ENCODE data around the gene RBM43.
A peak's percentile ranks its signal among the peaks of the same experiment; 100 is the strongest.

The RBM43 gene

DNA sequence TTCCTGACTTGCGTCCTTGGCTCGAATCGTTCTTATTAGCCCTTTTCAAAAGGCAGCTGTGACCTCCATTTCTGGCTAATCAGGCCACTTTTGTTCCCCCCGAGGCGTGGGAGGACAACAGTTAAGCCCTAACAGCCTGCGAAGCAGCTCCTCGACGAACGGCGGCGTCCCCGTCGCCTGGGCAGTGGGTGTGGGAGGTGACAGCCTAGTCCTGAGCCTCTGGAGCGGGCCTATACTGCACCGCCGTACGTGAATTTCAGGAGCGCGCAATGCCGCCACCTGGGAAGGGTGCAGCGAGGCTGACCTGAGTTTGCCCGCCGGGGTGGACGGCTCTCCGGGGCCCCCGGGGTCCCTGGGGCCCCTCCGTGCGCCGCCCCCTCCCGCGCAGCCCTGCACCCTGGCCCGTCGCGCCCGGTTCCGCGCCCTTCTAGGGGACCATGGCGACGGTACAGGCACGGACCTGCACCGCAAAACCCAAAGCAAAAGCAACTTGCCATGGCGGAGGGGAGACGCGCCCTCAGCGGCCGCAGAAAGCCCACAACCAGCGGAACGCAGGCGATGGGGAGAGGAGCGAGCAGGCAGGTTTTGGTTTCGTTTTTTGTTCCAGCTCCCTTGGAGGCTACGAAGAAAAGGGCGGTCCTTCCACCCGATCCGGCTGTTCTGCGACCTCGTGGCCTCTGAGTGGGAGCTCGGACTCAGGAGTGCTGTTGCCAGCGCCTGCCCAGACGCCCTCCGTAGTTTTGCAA lies at the start of gene RBM43:
RBM43 (minus strand) TSS at position 633 of the 746 bp plus-strand sequence; CDS start at position 497, 136 bp downstream.
- Histone ChIP-seq H3K9me3 (ENCODE audit: control insufficient read depth, insufficient read depth, low read depth, low read length) (no peaks in the 10 kb centered on the region), H3K4me1 (ENCODE audit: control insufficient read depth, insufficient read depth, low read length) (no peaks in the 10 kb centered on the region), H3K36me3 (ENCODE audit: control insufficient read depth in 2 of 2, insufficient read depth in 1 of 2, low read length in 2 of 2) (no peaks in the 10 kb centered on the region), H3K4me3 (ENCODE audit: low read depth, low read length) (peak within 1 kb of the TSS; percentile 68), H3K27ac (ENCODE audit: extremely low read depth, low read depth, low read length) (peak within 1 kb of the TSS; percentile 72; the same call in 1 of the 2 replicates)
- CTCF ChIA-PET = interaction anchor here (0.6 to 1.6 kb wide), 3 partner anchors 130 to 1986 kb away, joined by 3 read pairs; no protein-coding TSS in a partner anchor
- POLR2A ChIA-PET = interaction anchor here (0.6 to 1.1 kb wide), 3 partner anchors 9 to 148 kb away, joined by 4 to 6 read pairs (median 4); partner anchors contain the start of gene RIF1
- TF ChIP-seq ZNF335 (tag by site-specific recombination; conservative IDR thresholded peaks at IDR 0.05) (peak; percentile 83), KLF10 (tag by site-specific recombination; IDR thresholded peaks at IDR 0.05) (no peak), ZIC2 (tag by site-specific recombination; IDR thresholded peaks at IDR 0.05) (peak; percentile 14; the same call in 1 of the 2 replicates), ZNF623 (tag by site-specific recombination; IDR thresholded peaks at IDR 0.05) (no peak), ZNF121 (tag by site-specific recombination; IDR thresholded peaks at IDR 0.05) (0 out of 2 replicates have a peak, but pooled peaks have one; percentile 43), RBAK (tag by site-specific recombination; IDR thresholded peaks at IDR 0.05) (no peak), IKZF3 (tag by site-specific recombination; IDR thresholded peaks at IDR 0.05) (no peak; the same call in 1 of the 2 replicates), ZNF404 (tag by site-specific recombination; IDR thresholded peaks at IDR 0.05) (no peak), ZNF19 (tag by site-specific recombination; IDR thresholded peaks at IDR 0.05; ENCODE audit: low read depth) (no peak), HOXC10 (CRISPR knock-in tag; IDR thresholded peaks at IDR 0.05) (no peak), SCRT1 (tag by site-specific recombination; IDR thresholded peaks at IDR 0.05; ENCODE audit: borderline replicate concordance) (0 out of 2 replicates have a peak, but pooled peaks have one; percentile 56), ZBTB20 (tag by site-specific recombination; IDR thresholded peaks at IDR 0.05) (peak; percentile 74), SCRT2 (tag by site-specific recombination; IDR thresholded peaks at IDR 0.05) (peak; percentile 71; the same call in 1 of the 2 replicates), YY1 (tag by site-specific recombination; IDR thresholded peaks at IDR 0.05) (0 out of 2 replicates have a peak, but pooled peaks have one; percentile 37), ZNF391 (tag by site-specific recombination; IDR thresholded peaks at IDR 0.05; ENCODE audit: borderline replicate concordance, low read depth) (no peak), ZFP37 (tag by site-specific recombination; IDR thresholded peaks at IDR 0.05) (0 out of 2 replicates have a peak, but pooled peaks have one; percentile 53), GLI2 (tag by site-specific recombination; IDR thresholded peaks at IDR 0.05; ENCODE audit: borderline replicate concordance, low read depth) (no peak)
- TF ChIP-seq, protein P1, sequence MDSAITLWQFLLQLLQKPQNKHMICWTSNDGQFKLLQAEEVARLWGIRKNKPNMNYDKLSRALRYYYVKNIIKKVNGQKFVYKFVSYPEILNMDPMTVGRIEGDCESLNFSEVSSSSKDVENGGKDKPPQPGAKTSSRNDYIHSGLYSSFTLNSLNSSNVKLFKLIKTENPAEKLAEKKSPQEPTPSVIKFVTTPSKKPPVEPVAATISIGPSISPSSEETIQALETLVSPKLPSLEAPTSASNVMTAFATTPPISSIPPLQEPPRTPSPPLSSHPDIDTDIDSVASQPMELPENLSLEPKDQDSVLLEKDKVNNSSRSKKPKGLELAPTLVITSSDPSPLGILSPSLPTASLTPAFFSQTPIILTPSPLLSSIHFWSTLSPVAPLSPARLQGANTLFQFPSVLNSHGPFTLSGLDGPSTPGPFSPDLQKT (IDR thresholded peaks at IDR 0.05; ENCODE audit: borderline replicate concordance, low read depth, low read length) = no peak
- TF ChIP-seq, protein P2, sequence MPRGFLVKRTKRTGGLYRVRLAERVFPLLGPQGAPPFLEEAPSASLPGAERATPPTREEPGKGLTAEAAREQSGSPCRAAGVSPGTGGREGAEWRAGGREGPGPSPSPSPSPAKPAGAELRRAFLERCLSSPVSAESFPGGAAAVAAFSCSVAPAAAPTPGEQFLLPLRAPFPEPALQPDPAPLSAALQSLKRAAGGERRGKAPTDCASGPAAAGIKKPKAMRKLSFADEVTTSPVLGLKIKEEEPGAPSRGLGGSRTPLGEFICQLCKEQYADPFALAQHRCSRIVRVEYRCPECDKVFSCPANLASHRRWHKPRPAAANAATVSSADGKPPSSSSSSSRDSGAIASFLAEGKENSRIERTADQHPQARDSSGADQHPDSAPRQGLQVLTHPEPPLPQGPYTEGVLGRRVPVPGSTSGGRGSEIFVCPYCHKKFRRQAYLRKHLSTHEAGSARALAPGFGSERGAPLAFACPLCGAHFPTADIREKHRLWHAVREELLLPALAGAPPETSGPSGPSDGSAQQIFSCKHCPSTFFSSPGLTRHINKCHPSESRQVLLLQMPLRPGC (tag by site-specific recombination; IDR thresholded peaks at IDR 0.05) = no peak
- TF ChIP-seq, protein P3, sequence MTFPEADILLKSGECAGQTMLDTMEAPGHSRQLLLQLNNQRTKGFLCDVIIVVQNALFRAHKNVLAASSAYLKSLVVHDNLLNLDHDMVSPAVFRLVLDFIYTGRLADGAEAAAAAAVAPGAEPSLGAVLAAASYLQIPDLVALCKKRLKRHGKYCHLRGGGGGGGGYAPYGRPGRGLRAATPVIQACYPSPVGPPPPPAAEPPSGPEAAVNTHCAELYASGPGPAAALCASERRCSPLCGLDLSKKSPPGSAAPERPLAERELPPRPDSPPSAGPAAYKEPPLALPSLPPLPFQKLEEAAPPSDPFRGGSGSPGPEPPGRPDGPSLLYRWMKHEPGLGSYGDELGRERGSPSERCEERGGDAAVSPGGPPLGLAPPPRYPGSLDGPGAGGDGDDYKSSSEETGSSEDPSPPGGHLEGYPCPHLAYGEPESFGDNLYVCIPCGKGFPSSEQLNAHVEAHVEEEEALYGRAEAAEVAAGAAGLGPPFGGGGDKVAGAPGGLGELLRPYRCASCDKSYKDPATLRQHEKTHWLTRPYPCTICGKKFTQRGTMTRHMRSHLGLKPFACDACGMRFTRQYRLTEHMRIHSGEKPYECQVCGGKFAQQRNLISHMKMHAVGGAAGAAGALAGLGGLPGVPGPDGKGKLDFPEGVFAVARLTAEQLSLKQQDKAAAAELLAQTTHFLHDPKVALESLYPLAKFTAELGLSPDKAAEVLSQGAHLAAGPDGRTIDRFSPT (tag by site-specific recombination; IDR thresholded peaks at IDR 0.05) = no peak
- TF ChIP-seq, protein P4, sequence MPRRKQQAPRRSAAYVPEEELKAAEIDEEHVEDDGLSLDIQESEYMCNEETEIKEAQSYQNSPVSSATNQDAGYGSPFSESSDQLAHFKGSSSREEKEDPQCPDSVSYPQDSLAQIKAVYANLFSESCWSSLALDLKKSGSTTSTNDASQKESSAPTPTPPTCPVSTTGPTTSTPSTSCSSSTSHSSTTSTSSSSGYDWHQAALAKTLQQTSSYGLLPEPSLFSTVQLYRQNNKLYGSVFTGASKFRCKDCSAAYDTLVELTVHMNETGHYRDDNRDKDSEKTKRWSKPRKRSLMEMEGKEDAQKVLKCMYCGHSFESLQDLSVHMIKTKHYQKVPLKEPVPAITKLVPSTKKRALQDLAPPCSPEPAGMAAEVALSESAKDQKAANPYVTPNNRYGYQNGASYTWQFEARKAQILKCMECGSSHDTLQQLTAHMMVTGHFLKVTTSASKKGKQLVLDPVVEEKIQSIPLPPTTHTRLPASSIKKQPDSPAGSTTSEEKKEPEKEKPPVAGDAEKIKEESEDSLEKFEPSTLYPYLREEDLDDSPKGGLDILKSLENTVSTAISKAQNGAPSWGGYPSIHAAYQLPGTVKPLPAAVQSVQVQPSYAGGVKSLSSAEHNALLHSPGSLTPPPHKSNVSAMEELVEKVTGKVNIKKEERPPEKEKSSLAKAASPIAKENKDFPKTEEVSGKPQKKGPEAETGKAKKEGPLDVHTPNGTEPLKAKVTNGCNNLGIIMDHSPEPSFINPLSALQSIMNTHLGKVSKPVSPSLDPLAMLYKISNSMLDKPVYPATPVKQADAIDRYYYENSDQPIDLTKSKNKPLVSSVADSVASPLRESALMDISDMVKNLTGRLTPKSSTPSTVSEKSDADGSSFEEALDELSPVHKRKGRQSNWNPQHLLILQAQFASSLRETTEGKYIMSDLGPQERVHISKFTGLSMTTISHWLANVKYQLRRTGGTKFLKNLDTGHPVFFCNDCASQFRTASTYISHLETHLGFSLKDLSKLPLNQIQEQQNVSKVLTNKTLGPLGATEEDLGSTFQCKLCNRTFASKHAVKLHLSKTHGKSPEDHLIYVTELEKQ (tag by site-specific recombination; IDR thresholded peaks at IDR 0.05; ENCODE audit: borderline replicate concordance) = no peak
- TF ChIP-seq, protein P5, sequence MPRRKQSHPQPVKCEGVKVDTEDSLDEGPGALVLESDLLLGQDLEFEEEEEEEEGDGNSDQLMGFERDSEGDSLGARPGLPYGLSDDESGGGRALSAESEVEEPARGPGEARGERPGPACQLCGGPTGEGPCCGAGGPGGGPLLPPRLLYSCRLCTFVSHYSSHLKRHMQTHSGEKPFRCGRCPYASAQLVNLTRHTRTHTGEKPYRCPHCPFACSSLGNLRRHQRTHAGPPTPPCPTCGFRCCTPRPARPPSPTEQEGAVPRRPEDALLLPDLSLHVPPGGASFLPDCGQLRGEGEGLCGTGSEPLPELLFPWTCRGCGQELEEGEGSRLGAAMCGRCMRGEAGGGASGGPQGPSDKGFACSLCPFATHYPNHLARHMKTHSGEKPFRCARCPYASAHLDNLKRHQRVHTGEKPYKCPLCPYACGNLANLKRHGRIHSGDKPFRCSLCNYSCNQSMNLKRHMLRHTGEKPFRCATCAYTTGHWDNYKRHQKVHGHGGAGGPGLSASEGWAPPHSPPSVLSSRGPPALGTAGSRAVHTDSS (tag by site-specific recombination; IDR thresholded peaks at IDR 0.05) = no peak
- TF ChIP-seq, protein P6, sequence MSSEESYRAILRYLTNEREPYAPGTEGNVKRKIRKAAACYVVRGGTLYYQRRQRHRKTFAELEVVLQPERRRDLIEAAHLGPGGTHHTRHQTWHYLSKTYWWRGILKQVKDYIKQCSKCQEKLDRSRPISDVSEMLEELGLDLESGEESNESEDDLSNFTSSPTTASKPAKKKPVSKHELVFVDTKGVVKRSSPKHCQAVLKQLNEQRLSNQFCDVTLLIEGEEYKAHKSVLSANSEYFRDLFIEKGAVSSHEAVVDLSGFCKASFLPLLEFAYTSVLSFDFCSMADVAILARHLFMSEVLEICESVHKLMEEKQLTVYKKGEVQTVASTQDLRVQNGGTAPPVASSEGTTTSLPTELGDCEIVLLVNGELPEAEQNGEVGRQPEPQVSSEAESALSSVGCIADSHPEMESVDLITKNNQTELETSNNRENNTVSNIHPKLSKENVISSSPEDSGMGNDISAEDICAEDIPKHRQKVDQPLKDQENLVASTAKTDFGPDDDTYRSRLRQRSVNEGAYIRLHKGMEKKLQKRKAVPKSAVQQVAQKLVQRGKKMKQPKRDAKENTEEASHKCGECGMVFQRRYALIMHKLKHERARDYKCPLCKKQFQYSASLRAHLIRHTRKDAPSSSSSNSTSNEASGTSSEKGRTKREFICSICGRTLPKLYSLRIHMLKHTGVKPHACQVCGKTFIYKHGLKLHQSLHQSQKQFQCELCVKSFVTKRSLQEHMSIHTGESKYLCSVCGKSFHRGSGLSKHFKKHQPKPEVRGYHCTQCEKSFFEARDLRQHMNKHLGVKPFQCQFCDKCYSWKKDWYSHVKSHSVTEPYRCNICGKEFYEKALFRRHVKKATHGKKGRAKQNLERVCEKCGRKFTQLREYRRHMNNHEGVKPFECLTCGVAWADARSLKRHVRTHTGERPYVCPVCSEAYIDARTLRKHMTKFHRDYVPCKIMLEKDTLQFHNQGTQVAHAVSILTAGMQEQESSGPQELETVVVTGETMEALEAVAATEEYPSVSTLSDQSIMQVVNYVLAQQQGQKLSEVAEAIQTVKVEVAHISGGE (tag by site-specific recombination; conservative IDR thresholded peaks at IDR 0.05; ENCODE audit: low read depth) = no peak

Measured in HEK293 (cell line).